DMS153 treated with DMSO at 0.1 percent for 48 hours (cell line): ENCODE measurements around the gene C8G.

ENCODE experiments used
- DNase-seq: peaks from one replicate; lab custom pipeline; 2025; ENCODE audit not compliant: unreplicated experiment; lab: John Stamatoyannopoulos, UW

The C8G gene

DNA sequence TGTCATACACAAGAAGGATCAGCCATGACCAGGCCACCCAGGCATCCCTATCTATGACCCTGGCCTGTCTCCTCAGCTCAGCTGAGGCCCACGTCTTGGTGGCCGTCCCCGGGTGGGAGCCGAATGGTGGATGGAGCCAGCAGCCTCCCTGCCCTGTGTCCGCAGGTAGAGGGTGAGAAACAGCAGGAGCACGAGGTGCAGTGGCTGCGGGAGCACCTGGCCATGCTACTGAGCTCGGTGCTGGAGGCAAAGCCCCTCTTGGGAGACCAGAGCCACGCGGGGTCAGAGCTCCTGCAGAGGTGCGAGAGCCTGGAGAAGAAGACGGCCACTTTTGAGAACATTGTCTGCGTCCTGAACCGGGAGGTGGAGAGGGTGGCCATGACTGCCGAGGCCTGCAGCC, 25.0 kb upstream of the C8G start:
- no peak for DNase-seq

DNA sequence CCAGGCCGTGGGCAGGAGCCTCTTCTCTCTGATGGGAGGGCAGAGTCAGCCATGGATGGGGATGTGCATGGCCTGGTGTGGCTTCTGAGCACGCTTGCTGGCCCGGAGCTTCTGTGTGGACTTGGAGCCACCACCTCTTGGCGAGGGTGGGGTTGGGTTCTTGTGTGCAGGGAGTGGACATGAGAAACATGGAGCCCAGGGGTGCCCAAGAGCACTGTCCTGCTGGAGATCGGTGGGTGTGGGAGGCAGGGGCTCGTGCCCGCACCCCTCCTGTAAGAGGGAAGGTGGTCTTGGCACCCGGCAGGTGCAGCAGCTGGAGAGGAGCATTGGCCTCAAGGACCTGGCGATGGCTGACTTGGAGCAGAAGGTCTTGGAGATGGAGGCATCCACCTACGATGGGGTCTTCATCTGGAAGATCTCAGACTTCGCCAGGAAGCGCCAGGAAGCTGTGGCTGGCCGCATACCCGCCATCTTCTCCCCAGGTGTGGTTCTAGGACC, 24.3 kb upstream of the C8G start:
- no peak for DNase-seq

DNA sequence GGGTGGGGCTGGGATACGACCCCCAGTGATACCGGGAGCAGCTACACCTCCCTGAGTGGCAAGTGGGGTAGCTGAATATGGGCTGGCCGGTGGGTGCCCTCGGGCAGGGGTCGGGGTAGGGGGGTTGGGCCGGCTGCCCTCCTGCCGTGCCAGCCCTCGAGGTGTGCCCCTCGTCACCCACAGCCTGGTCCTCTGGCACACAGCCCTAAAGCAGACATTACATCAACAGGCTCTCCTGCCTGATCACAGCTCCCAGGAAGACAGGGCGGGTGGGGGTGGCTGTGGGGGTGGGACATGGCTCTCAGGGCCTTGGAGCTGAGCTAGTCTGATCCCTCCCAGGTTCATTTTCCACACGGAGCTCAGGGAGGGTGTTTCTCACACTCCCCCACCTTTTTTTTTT, 23.7 kb upstream of the C8G start:
- no peak for DNase-seq

DNA sequence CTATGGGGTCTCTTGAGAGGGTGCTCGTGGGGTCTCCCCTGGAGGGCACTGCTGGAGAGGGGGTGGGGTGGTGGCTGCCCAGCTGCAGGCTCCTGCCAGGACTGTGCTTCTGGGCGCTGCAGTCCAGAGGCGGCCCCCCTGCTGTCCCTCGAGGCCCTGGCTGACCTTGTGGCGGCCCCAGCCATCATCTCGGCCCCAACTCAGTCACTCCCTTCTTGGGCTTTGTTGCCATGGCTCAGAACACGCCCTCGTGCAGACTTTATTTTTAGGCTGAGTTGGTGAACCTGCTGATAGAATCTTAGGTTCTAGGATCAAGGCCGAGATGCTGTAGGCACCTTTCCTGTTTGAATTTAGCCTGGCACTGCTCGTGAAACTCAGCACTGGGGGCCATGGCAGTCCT, 23.3 kb upstream of the C8G start:
- DNase-seq, result no peak

DNA sequence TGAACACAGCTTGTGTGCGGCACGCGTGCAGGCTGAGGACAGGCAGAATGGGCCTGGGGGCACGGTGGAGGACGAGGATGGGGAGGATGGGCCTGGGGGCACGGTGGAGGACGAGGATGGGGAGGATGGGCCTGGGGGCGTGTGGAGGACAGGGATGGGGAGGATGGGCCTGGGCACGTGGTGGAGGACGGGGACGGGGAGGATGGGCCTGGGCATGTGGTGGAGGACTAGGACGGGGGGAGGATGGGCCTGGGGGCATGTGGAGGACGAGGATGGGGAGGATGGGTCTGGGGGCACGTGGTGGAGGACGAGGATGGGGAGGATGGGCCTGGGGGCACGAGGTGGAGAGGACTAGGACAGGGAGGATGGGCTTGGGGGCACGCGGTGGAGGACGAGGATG, 22.5 kb upstream of the C8G start:
- DNase-seq, result no peak

DNA sequence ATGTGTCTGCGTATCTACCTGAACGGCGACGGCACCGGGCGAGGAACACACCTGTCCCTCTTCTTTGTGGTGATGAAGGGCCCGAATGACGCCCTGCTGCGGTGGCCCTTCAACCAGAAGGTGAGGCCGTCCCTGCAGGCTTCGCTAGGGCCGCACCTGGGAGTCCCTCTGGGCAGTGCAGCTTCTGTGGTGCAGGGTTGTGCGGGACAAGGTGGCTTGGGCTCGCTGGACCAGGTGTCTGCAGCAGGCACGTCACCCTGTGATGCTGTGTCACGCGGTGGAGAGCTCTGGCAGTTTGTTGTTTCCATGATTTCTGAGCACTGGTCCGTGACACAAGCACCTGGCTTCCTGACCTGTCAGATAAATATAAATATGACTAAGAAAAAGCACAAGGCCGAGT, 21.2 kb upstream of the C8G start:
- no peak for DNase-seq

DNA sequence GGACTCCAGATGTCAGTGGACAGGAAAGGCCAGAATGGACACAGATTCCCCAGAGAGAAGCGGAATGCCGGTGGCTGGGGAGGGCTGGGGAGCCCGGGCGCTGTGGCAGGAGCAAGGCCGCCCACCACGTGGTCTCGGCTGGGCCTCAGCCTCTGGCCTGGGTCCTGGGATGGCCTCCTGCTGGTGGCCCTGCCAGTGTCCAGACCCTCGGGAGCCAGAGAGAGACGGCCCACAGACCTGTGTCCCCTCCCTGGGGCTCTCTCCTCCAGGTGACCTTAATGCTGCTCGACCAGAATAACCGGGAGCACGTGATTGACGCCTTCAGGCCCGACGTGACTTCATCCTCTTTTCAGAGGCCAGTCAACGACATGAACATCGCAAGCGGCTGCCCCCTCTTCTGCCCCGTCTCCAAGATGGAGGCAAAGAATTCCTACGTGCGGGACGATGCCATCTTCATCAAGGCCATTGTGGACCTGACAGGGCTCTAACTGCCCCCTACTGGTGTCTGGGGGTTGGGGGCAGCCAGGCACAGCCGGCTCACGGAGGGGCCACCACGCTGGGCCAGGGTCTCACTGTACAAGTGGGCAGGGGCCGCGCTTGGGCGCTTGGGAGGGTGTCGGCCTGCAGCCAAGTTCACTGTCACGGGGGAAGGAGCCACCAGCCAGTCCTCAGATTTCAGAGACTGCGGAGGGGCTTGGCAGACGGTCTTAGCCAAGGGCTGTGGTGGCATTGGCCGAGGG, 19.5 kb upstream of the C8G start:
- no peak for DNase-seq

DNA sequence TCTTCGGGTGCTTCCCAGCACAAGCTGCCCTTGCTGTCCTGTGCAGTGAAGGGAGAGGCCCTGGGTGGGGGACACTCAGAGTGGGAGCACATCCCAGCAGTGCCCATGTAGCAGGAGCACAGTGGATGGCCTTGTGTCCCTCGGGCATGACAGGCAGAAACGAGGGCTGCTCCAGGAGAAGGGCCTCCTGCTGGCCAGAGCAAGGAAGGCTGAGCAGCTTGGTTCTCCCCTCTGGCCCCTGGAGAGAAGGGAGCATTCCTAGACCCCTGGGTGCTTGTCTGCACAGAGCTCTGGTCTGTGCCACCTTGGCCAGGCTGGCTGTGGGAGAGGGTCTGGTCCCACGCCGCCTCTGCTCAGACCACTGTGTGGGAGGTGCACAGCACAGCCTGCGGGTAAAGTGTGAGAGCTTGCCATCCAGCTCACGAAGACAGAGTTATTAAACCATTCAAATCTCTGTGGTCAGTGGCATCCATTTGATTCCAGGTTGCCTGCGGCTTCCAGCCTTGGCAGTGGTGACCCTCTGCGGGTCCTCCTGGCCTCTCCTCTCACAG, 18.8 kb upstream of the C8G start:
- no peak for DNase-seq

DNA sequence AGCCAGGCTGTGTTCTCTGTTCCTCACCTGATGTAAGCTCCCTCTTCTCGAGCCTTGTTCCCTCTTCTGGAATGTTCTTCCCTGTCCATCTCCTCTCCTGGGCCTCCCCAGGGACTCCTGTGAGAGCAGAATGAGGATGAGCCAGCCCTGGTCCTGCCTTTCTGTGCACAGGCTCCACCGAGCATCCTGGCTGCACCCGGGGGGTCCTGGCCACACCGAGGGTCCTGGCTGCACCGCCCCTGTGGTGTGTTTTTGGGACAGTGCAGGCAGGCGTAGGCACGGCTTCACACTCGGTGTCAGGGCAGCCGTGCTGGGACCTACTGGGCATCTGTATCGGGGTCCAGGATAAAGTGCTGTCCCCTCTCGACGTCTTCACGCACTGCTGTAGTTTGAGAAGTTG, 18.3 kb upstream of the C8G start:
- no peak for DNase-seq

DNA sequence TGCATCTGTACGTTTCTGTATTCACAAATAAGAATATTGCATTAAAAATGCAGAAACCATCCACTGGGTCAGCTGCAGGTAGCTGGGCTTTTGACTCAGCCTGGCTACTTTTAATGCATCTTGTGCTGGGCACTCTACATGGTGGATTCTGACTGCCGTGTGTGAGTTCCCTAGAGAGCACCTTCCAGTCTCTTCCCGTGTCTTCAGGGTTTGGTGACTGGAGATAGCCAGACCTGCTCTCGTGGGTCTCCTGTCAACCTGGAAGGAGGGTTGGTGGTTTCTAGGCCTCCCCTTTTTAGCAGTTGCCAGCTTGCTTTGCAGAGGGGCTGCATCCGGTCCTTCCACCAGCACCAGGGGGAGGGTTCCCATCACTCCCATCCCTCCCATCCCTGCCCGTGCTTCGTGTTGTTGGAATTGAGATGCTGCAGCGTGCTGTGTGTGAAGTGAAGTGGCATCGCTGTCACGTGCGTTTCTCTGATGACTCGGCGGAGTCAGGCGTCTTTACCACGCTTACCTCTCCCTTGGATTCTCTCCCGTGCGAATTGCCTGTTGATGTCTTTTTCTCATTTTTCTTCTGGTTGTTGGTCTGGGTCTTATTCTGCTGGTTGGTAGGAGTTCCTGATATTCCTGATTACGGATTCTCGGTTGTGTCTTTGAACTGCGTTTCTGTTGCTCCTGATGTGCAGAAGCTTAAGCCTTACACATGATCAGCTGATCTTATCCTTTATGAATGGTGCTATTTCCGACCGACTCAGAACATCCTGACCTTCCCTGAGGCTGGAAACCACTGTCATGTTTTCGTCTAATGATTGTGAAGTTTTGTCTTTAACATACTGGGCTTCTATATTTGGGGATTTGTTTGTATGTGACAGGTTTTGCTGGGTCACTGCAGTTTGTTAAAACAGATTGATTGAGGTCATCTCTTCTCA, 17.4 kb upstream of the C8G start:
- DNase-seq, result no peak

DNA sequence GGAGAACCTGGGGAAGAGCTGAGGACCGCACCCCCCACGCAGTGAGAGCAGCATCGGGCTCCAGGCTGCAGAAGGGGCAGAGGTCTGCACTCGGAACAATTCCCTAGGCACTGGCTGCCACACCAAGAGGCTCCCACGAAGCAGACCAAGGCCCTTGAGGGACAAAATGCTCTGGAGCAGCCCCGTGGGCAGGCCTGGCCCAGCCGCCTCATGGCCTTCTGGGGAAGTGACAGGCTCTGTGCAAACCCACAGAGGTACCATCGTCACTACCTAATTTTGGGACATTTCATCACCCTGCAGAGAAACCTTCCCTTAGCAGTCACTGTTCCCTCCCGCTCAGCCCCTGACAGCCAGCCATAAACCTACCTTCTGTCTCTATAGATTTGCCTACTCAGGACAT, 16.5 kb upstream of the C8G start:
- no peak for DNase-seq

DNA sequence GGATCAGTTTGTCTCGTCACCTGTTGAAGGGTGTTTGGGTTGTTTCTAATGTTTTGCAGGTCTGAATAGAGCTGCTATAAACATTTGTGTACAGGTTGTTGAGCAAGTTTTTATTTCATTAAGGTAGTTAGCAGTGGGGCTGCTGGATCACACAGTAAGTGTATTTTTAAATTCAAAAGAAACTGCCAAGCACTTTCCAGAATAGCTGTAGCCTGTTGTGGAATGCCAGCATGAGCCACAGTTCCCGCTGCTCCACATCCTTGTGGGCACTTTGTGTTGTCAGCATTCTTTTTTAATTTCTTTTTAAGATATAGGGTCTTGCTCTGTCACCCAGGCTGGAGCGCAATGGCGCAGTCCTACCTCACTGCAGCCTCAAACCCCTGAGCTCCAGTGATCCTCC, 15.0 kb upstream of the C8G start:
- DNase-seq, result no peak

DNA sequence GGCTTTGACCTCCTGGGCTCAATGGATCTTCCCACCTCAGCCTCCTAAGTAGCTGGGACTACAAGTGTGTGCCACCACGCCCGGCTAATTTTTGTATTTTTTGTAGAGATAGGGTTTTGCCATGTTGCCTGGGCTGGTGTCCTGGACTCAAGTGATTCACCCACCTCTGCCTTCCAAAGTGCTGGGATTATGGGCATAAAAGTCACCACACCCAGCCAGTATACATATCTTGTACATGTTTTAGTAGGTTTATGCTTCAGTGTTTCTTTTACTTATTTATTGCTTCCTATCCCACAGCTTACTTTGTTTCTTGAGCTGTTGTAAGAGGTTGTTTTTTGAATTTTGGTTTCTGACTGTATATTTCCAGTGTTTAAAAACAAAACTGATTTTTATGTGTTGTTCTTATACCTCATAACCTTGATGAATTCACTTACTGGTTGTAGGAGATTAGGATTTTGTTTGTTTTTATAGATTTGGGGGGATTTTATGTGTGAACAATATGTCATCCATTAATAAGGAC, 13.4 kb upstream of the C8G start:
- no peak for DNase-seq

DNA sequence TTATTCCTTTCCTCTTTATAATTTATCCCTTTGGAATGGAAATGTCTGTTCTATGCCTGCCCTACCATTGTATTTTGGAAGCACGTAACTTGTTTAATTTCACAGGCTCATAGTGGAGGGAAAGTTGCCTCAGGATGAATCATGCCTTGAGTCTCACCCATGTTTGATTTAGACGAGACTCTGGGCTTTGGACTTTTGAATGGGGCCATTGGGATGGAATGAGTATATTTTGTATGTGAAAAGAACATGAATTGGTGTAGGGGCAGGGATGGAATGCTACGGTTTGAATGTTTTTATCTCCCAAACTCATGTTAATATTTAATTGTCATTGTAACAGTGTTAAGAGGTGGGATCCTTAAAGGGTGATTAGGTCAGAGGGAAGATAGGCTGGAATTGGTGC, 10.8 kb upstream of the C8G start:
- no peak for DNase-seq

DNA sequence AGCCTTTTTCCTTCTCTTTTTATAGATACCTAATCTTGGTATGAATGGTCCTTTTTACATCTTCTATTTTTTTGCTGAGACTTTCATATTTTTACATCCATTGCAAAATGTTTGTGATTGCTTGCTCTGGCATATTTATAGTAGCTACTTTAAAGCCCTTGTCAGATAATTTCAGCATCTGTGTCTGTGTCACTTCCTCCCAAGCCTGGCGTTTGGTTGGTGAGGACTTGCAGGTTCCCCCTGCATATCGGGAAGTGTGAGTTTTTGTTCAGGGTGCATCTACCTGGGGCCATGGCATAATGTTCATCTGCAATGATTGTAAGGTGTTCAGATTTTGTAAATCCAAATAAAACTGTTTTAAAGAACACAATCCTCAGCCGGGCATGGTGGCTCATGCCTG, 9.4 kb upstream of the C8G start:
- DNase-seq, result no peak

DNA sequence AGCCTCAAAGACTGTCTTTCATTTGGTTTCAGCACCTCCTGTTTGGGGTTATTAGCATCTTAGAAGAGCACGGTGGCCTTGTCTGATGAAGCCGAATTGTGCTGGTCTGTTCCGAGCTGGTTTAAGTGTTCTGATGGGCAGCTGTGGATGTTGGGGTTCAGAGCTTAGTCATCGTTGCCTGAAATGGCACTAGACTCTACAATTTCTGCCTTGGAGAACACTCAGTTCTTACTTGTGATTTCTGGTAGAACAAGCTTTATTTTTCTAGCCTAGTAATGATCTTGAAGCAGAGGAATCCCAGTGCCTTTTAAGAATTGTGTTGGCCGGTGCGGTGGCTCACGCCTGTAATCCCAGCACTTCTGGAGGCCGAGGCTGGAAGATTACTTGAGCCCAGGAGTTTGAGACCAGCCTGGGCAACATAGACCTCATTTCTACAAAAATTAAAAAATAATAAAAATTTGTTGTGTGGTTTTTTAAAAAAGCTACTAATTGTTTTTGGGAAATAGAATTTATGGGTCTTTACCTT, 8.3 kb upstream of the C8G start:
- no peak for DNase-seq

DNA sequence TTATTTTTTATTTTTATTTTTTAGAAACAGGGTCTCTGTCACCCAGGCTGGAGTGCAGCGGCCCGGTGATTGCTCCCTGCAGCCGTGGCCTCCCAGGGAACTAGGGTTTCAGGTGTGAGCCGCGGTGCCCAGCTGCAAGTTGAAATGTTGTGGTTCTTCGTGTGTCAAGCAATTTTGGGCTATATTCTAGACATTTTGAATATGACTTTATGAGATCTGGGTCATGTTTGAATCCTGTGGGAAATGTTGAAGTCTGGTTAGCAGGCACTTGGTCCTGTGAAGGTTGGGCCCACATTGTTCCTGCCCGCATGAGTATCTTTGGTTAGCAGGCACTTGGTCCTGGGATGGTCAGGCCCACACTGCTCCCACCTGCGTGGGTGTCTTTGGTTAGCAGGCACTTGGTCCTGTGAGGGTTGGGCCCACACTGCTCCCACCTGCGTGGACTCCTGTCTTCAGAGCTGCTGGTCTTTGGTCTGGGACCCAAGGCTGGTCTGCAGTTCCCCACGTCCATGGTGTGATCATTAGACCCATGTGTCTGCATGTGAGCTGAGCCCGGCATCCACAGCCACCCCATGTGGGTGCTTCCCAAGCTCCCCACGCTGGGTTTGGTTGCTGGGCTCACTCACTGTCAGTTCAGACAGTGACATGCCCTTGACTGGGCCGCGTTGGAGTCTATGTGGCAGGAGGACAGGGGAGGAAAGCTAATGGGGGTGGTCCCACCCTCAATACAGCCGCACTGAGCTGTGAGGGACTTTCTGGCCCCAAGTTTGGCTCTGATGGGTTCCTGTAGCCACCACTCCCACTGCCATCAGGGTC, 7.6 kb upstream of the C8G start:
- DNase-seq, result no peak

DNA sequence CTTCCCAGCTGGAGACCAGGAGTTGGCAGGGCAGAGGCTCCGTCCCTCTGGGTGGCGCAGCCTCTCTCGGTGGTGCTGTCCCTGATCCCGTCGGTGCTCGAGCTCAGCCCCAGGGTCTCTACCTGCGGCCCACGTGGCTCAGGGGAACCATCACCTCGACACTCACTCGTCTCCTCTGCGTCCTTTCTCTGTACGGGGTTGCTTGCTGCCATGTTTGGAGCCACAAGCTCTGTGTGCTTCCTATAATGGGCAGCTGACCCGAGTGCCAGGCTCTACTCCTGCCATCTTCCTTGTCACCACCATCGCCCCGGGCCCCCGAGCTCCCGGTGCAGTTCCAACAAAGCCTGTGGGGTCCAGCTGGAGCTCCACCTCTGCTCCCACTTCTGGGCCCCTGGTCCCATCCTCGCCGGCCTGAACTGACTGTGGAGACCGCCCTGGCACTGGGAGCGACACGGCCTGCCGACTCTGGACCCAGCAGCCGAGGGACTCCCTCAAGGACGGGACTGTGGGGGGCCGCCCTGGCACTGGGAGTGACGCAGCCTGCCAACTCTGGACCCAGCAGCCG, 5.5 kb upstream of the C8G start:
- DNase-seq, result no peak

DNA sequence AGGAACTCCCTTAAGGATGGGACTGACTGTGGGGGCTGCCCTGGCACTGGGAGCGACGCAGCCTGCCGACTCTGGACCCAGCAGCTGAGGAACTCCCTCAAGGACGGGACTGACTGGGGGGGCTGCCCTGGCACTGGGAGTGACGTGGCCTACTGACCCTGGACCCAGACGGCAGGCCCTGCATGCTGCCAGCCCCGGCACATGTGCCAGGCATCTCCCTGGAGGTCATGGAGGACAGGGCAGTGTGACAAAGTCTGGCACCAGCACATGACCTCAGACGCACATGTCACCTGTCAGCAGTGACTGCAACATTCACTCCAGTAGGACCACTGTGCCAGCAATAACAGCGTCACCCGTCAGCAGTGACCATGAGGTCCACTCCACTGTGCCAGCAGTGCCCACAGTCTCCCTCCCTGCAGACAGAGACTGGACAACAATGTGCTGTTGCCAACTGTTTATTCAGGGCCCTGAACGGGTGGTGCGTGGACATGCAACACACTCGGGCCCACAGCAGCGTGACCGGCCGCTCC, 5.0 kb upstream of the C8G start:
- DNase-seq, result no peak
